Measurements from ENCODE around the gene GGTLC2.

- TF ChIP-seq CTCF (IDR thresholded peaks at IDR 0.05; ENCODE audit: low read depth, low read length): no peak
- TF ChIP-seq MAX (IDR thresholded peaks at IDR 0.05; ENCODE audit: low read depth, low read length): no peak
These were observed 38.6 kb downstream of the GGTLC2 start for GRCh38 chr22:22682807-22683667.
